NCI-H526 treated with DMSO at 0.1 percent for 48 hours (cell line): ENCODE measurements around the gene ANKRD11.
"Not testable (repeated sequence)": the region's sequence is repeated elsewhere in the genome, so short reads cannot be mapped to it uniquely, and the experiment has no call there.

ENCODE experiments used
- DNase-seq: peaks from one replicate; lab custom pipeline; 2025; lab: John Stamatoyannopoulos, UW

ANKRD11 gene

DNA sequence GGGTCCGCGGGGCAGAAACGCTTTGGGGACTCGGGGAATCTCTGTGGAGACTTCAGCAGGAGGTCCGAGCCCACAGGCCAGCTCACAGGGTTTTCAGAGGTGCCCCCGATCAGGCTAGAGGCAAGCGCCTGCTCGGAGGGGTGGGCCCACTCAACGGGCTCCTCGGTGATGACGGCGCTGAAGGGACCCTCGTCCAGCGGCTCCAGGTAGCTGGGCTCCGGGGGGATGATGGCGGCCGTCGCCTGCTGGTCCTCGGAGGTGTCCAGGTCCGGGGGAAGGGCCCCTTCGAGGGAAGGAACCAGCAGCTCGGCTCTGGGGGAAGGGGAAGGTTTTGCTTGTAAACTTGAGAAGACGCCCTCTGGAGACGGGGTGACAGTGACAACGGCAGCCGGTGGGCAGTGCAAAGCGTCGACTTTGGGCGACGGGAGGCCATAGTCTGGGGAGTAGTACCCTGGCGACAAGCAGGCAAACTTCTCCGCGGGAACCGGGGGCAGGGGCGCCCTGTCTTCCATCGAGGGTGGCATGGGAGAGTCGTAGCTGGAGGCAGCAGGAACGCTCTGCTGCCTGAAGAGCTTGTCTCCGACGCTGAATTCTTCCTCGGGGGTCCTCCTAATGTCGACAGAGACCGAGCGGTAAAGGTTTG, 209.7 kb downstream of the ANKRD11 start:
- no peak for DNase-seq

DNA sequence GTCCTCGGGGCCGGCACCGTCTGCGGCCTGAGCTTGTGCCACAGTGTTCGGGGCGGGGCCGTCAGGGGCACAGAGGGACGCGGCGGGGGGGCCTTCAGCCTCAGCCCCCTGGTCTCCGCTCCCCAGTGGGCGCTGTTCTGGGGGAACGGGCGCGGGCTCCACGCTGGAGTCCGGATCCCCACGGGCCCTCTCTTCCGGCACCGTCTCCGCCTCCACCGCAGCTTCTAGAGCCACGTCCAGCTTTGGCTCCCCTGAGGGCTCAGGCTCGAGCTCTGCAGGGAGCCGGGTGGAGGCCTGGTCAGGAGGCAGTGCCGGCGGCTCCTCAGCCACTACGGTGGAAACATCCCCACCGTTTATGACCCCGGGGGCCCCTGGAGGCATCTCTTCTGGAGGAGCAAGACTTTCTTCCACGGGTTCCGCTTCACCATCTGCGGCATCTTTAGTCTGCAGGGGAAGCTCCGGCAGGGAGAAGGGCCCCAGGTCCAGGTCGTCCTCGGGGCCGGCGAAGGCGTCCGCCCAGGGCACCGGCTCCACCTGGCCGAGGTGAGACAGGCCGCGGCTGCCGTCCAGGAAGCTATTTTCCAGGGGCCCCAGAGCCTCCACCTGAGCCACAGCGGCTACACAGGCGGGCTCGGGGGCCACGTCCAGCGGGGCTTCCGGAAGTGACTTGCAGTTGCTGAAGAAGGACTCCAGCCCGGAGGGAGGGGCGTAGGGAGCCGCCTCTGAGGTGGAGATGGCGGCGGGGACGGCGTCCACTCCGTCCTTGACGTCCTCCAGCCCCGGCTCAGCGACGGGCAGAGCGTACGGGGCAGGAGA, 210.5 kb downstream of the ANKRD11 start:
- DNase-seq: no peak

DNA sequence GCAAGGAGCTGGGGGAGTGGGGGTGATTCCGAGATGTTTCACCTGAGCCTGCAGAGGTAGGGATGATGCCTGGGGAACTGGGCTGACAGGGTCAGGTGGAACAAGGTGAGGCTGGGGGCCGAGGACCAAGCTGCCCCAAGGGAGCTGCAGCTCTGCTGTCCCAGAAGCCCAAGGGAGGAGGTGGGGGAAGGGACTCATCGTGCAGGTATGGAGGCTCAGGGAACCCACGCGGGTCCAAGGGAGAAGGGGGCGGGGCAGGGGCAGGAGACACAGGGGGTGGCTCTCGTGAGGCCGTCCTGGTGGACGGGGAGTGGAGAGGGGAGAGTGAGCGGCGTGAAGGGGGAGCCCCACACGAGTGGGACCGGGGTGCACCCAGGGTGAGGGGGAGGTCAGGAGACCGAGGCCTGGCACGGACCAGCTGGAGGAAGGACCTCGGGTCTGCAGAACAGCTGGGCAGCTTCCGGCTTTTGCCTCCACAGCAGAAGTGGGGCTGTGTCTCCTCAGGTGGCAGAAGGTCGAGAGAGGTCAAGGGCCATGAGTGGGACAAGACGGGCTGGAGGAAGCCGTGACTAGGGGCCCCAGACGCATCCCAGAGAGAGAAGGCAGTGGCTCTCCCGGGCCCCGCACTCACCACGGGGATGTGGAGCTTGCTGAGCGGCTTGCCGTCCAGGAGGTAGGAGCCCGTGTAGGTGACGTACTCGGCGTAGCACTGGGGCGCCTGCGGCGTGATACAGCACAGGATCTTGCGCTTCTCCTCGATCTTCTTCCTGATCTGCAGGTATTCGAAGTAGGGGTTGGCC, 211.7 kb downstream of the ANKRD11 start:
- DNase-seq: no peak

DNA sequence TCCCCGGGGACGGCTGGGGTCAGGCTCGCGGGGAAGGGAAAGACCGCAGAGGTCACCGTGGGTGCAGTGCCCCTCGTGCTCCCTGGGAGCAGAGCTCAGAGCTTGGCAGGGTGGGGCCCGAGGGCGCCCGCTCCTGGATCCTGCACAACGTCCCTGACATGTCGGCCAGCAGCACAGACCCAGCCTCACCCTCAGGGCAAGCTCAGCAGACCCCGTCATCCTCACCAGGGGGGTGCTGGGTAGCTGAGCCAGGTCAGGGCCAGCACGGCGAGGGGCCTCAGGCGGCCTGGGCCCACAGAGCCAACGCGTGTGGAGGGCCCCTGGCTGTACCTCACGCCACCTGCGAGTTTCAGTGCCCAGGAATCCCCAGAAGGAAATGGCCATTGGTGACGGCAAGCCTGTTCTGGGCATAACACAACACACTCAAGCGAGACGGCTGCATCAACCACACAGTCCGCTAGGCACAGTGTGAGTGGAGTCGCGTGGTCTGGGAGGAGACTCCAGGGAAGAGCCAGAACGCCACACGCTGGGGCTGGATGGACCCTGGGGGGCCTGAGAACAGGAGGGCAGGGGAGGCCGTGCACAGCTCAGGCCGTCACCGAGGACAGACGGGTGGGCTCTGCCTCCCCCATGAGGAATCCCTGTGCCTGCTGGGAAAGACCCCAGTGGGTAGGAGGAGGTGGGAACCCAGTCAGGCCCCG, 212.6 kb downstream of the ANKRD11 start:
- no peak for DNase-seq

DNA sequence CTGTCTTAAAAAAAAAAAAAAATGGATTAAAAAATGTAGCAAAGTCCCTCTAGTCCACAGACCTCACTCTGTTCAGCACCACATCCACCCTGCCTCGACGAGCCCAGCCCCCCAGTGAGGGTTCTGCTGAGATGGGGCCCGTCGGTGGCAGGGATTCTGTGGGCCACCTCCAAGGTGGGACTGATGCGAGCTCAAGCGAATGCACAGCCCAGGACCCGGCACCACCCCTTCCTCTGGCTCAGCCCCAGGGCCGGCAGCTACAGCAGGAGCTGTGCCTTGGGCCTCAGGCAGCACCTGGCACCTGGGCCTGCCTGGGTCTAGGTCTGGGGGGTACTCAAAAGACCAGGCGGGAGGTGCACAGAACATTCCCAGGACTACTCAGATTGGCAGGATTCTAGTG, 213.3 kb downstream of the ANKRD11 start:
- DNase-seq: no peak

DNA sequence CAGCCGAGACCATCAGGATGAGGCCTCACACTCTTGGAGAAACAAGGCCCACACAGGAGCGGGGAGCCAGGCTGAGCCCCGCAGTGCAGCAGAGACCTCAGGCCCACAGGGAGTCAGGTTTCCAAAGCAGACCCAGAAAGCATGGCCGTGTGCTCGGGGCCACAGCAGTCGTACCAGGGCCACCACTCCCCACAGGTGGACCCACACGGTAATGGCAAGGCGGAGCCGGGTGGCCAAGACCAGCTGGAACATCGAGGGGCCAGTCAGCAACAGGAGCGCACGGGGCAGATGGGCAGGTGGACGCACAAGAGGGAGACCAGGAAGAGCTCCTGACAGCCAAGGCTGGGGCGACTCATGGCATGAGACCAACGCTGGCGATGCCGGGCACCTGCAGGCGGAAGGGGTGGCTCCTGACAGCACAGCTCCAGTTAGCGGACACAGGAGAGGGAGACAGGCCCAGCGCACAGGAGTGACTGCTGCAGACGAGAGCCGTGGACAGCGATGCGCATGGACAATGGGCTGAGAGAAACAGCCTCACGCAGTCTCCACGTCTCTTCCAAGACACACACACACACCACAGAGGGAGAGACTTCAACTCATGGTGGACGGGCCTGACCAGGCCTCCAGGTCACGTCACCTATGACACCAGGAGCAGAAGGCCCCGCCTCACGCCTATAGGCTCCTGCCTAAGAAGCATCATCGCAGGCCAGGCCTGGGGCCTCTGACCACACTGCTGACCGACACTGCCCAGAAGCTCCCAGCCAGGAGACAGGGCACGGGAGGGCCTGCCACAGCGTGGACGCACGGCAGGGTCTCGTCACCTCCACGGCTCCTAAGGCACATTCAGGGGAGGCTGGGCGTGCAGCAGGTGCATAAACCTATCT, 214.3 kb downstream of the ANKRD11 start:
- no peak for DNase-seq

DNA sequence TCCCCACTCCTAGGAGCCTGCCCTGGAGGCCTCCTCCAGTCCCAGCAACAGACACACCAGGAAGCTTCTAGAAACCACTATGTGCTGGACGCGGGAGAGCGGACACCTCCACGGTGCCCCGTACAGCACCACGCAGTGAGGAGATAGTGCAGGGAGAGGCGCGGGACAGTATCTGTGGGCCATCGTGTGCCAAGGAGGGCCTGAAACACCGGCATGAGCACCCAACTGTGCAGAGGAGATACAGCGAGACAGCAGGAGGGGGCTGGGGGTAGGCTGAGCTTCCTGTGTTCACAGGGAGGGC, 215.1 kb downstream of the ANKRD11 start:
- DNase-seq: no peak

DNA sequence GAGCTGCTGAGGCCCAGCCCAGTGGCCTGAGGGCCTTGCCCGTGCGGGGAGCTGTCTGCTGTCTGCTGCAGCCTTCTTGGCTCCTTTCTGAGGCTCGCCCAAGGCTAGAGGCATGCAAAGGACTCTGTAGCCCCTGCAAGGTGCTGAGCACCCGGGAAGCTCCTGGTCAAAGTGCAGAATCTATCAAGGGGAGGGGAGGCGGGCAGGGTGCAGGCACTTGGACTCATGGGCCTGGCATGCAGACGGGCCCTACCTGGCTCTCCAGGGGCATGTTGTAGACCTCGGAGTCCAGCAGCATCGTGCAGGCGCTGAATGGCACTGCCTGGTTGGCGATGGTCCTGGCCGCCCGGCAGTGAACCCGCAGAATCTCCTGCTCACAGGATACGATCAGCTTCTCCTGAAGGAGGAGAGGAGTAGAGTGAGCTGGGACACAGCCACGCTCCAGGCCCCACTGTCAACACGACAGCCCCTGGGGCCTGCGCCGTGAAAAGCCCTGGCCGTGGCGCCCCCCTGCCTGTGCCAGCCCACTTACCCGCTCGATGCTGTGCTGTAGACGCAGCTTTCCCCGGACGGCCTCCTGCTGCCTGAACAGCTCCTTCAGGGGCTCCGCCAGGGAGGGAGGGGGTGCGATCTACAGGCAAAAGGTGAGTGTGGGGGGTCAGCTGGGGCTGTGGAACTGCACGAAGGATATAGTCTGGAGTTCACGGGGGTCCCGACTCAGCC, 215.6 kb downstream of the ANKRD11 start:
- no peak for DNase-seq

DNA sequence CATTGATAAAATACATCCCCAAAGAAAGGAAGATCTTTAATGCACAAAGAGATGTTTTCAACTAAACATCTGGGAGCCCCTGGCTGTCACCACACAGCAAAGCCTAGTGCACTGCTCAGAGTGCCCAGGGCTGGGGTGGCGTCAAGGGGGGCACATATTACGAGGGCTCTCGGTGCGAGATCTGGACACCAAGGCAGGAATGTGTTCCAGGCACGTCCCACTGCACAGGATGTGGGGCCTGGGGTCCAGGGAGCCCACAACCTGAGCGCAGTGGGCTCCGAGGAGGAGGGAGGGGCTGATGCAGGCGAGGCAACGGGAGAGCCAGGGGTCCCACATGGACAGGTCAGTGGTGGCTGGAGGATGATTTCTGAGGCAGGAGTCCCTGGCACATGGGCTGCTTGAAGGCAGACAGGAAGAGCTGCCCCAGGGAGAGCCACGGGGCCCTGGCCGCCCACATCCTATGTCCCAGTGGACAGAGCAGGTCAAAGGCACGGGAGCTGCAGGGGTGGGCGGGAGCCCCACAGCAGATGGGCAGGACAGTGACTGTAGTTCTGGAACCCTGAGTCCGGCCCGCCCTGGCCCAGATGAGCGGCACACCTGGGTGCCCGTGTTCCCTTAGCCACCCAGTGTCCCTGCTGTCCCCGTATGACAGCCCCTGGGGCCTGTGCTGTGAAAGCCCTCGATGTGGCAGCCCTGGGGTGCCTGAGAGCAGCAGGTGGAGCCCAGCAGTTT, 216.5 kb downstream of the ANKRD11 start:
- DNase-seq: no peak

DNA sequence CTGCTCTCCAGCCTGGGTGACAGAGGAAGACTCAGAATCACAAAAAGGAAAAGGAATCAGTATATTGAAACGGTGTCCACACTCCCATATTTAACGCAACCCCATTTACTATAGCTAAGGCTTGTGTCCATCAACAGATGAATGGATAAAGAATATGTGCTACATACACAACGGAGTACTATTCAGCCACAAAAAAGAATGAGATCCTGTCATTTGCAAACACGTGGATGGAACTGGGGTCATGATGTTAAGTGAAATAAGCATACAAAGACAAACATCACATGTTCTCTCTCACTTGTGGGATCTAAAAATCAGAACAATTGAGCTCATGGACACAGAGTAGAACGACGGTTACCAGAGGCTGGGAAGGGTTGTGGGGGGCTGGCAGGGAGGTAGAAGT, 217.7 kb downstream of the ANKRD11 start:
- DNase-seq: no peak

DNA sequence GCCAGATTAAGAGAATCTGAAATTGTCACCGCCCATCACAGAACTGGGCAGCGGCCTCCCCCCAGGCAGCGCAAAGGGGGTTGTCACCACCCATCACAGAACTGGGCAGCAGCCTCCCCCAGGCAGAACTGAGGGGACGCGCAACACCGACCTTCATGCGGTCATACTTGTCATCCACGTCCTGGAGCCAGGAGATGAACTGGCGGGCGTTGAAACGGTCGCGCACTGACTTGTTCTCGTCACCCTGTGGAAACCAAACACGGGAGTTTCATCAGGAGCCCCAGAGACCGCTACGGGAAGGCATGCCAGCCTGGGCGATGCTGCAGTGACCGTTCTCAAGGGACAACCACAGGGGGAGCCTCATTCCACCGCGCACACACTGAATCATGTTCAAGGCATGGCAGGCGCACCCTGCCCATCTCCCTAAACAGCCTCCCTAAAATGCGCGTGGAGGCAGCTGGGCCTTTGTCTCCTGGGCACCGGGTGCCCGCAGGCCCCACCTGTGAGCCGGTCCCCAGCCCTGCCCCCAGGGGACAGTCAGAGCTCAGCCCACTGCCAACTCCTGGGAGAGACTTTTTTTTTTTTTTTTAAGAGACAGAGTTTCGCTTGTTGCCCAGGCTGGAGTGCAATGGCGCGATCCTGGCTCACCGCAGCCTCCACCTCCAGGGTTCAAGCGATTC, 219.6 kb downstream of the ANKRD11 start:
- DNase-seq: no peak

DNA sequence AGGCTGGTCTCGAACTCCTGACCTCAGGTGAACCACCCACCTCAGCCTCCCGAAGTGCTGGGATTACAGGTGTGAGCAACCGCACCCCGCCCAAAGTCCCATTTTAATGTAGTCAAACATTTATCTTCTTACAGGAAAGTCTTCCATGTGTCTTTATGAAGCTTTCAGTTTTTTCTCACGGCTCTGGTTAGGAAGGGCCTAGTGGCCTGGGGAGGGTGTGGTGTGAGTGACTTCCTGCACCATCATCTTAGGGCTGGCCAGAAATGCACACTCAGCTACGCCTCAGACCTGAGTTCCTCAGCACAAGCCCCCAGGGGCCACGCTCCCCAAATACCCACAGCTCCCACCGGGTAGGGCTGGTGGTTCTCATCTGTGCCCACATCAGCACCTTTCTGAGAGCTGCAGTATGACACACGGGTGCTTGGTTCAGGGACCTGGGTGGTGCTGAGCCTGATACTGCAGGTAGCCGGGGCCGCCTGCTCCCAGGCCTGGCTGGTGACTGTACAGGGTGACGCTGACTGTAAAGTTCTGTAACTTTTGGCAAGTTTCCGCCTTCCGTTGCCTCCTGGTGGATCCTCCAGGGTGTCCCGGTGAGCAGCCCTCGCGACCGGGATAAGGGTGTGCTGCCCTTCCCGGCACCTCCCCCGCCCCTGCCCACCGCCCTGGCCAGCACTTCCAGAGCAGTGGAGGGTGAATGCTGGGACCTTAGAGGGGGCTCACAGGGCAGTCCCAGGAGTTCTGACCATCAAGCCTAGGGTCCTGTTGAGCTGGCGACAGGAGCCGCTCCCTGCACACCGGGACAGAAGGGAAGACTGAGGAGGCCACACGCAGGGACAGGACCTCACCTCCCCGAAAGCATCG, 220.3 kb downstream of the ANKRD11 start:
- DNase-seq: no peak

DNA sequence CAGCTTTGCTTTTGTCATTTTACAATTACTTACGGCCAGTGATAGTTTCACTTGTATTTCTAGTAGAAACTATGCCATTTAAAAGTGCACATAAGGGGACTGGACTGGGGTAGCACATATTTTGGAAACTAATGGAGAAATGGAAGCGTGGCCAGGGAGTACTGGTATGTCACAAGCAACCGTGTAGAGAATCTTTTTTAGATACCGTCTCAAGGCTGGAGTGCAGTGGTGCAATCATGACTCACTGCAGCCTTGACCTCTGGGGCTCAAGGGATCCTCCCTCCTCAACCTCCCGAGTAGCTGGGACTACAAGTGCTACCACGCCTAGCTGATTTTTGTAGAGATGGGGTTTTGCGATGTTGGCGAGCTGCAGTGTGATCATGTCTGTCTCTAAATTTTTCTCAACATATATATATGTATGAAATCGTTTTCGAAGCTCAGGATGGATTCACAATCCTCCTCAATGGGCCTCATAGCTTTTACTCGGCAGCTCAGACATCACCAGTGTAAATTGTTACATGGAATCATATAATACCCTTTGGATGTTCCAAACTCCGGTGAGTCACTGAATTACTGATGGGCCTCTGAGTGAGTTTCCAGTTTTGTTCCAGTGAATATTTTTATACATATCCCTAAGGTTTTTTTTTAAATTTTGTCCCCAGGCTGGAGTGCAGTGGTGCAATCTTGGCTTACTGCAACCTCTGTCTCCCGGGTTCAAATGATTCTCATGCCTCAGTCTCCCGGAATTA, 221.2 kb downstream of the ANKRD11 start:
- no peak for DNase-seq

DNA sequence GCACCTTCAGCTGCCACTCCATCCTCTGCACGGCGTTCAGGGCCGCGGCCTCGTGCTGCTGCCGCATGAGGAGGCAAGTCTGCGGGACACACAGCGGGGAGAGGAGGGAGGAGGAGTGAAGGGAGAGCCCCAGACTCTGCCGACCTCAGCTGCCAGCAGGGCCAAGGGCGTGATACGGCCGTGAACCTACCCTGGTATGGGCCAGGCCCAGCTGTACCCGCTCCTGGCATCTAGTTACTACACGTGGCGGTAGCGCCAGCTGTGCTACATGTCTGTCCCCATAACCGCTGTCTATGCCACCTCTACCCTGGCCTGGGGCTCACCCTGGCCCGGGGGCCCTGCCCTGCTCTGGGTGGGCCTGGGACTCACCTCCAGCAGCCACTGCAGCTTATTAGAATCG, 221.8 kb downstream of the ANKRD11 start:
- no peak for DNase-seq

DNA sequence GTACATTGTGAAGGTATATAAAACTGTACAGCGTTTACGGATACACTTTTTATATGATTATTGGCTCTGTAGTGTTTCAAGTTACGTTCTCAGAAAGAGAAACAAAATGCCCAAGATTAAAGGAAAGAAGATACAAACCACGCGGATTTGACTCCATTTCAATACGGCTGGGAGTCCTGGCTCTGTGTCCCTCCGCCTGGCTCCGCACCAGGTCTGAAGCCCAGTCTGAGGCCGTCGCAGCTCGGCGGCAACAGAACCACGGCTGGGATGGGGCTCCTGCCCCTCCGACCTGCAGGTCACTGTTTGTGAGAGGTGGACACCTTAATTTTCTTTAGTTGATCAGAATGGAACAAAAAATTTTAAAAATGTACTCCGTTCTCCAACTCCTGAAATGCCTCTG, 222.6 kb downstream of the ANKRD11 start:
- DNase-seq: not testable (repeated sequence)

DNA sequence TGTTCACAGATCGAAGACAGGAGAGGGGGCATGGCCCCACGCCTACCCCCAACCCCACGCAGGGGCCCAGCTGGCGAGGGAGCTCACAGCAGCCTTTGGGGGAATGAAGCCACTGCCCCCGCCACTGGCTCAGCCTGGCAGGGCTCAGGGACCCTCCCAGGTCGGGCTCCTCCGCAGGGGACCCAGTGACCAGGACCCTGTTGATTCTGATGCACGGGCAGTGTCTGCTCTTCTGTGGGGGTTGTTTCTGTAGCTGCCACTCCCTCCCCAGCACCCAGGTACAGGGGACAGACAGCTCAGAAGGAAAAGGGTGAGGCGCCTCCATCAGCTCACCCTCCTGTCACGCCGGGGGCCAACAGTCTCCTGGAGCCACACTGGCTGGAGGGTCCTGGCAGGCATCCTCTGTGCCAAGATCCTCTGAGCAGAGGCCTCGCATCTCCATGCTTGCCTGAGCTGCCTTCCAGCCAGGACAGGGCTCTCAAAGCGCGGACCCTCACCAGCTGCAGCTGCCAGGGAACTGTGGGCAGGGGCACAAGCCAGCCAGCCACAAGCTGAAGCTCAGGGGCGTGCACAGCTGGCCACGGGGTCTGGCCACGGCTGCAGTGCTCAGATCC, 223.7 kb downstream of the ANKRD11 start:
- DNase-seq: no peak

DNA sequence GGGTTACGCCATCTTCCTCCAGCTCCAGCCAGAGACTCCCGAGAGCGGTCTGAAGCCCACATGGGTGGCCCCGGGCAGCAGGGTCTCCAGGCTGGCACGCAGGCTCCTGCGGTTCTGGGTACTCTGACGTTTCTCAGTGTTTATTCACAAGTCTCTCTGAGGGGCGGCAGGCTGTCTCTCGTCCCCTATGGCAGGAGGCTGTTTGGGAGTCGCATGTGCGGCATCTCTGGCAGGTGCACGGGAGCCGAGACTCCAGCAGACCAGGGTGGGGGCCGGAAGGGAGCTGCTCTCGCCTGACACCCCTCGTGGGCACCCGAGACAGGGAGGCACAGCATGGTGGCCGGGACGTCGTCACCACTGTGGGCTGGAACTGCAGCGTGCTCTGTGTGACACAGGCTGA, 224.7 kb downstream of the ANKRD11 start:
- DNase-seq: no peak
